HG03558 (cell line): ENCODE results near the gene INPP4B.

ENCODE experiments used
- ATAC-seq: cut with Tn5 transposase; IDR thresholded peaks from one replicate; pipeline ENCODE4 v1.9.1; 2021; ENCODE audit warnings: moderate number of reproducible peaks; ENCODE audit not compliant: unreplicated experiment; ENCODE audit errors: extremely low read depth

Gene INPP4B

DNA sequence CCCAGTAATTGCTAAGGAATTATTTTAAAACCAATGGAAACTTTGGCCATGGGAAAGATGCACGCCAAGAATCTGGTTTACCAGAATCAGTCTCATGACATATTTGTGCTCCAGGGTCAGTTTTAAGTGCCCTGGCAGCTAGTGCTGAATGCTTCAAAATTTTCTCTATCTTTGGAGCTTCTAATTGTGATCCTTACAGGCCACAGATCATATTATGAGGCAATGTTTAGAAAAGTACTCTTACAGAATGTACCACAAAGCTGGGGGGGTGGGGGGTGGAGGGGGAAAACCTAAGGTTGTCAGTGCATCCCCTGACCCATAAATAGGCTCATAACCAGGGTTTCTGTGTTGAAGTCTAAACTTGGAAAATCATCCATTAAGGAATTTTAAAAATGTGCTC is 514.5 kb downstream of the INPP4B start:
- ATAC-seq: no peak

DNA sequence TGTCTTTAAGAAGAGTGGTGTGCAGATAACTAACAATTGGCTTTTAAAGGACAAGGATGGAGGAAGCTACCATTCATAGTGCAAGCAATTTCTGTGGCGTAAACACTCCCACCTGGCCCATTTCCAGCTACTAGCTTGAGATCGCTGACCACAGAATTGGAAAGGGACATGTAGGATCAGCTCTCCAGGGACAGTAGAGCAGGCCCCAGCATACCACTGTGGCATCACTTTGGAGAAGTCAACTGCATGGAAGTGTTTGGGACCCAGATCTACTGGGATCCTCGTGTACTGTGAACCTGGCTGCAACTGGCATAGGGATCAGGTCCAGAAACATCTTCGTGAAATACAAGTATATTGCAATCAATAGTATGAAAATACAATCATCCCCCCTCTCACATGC is 515.0 kb downstream of the INPP4B start:
- ATAC-seq: no peak

DNA sequence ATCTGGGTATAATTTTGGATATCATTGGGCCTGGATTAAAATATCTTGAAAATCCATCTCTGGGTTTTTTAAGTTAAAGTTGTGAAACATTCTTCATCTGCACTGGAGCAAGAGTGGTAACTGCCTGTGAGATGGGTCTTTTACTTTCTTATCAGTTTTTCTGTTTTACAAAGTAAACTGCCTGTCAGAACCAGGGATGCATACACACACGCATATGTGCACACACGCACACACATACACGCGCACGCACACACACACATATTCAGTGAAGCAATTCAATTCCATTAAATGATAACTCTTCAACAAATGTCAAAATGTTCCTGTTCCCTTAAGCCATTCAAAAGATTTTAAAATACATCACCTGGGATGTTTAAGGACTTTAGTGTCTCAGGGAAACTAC is 515.8 kb downstream of the INPP4B start:
- no peak for ATAC-seq

DNA sequence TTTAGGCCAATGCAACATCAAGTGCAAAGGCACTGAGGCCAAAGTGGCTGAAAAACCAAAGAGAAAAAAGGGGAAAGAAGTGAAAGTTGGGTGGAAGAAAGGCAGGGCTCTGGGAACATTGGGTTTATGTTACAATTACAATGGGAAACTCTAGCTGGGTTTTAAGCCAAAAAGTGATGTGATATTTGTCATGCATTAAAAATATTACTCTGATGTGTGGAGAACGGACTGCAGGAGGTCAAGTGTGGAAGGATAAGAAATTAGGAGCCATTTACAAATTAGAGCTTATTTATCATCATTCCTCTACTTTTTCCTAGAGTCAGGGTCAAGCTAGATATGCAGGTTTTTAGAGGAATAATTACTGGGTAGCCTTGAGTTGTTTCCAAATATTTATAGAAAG is 516.8 kb downstream of the INPP4B start:
- ATAC-seq: no peak

DNA sequence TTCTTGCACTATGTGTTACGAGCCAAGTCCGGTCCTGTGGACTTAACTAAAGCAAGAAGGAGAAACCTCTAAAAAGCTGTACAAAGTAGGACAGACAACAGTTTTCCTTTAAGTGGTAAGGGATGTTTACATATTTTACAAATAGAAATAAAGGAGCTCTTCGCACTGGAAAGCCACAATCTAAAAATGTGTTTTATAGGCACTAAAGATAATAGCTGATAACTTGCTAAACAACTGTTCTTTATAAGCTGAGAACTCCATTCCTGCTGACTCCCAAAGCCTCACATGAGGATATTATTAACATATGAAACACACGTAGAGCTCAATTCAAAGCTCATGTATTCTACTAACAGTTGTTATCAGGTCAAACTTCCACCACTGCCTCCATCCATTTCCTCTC is 519.9 kb downstream of the INPP4B start:
- no peak for ATAC-seq

DNA sequence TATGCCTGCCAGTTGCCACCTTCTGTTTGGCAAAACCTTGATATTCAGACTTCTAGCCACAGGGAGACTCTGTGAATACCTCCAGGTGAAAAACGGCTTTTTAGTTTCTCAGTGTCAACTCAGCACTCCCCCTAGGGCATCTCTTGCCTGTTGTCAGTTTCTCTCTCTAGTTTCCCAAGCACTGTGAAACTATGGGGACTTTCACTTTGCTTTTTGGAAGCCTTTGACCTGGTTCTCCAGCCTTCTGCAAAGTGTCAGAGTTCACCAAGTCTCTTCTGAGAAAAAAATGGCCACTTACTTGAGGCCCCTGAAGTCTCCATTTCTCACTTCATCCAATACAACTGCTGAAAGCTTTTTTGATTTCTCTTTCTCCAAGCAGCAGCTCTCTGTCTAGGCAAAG is 521.5 kb downstream of the INPP4B start:
- ATAC-seq: no peak

DNA sequence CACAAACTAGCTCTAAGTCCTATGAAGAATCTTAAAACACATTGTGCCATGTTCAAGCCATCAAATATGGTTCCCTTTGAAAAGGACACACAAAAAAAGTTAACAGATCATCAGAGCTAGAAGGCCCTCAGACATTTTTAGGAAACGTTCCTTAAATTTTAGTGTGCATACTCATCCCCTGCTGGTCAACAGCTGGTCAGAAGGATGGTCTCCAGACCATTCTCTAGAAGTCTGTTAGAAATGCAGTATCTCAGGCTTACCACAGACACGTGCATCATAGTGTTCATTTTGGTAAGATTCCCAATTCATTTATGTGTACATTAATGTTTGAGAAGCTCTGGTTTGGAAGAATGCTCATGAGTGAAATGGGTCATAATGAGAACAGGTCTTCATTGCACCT is 523.1 kb downstream of the INPP4B start:
- no peak for ATAC-seq

DNA sequence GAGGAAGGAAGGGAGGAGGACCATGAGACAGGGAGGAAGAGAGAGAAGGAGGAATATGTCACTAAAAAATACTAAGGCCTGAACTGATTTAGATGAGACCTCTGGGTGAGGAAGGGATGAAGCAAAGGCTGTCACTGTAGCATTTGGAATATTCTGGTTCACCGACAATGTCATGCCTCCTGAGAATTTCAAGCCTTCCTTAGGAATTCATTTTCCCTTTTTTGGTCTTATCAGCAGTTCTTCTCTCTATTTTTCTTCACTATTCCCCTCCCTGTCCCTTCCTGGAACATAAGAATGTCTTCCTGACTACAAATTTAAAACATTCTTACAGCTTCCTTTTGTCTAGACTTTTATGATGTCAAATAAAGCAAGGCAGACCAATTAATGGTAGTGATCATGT is 527.8 kb downstream of the INPP4B start:
- no peak for ATAC-seq

DNA sequence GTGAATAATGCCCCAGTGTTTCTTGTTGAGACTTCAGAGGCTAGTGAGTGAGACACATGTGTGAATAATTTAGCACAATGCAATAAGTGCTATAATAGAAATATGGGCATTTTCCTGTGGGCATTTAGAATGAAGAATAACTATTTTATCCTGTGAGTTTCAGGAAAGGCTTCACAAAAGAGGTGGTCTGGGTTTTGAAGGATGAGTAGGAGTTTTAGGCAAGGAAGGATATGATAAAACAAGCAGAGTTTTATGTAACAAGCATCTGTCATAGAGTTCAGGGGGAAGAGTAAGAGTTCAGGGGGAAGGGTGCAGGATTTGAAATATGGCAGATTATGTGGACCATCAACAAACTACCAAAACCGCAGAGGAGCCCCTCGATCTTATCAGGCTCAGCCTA is 529.2 kb downstream of the INPP4B start:
- no peak for ATAC-seq

DNA sequence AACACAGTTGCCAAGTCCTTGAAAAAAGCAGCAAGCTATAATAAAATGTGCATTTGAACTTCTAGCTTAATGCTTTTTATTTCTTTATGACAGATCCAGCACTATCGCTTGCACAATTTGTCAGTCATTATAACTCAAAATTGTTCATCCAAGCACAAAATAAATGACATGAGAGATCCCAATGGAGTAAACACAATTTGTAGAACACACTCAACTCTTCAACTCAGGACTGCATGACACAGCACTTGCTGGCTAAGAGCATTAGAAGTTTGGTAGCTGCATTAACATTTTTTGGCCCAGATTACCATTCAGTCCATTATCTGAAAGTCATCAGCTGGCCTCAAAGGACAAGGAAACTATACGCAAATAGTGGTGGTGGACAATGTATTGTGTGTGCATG is 530.1 kb downstream of the INPP4B start:
- no peak for ATAC-seq

DNA sequence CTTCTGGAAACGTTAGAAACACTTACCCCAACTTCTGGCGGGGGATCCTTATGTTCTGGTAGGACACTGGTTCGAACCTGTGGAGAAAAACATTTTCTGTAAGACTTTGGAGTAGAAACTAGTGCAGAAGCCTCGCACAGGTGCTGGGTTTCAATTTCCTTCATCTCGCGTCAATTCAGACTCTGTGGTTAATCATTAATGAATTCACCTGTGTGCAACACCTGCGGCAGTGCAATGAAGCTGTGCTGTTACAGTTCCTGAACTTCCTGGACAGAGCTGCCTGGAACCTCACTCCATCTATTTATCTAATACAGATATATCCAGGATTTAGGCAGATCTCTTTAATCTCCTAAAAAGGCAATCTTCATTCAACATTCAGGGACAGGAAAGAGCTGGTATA is 531.4 kb downstream of the INPP4B start:
- no peak for ATAC-seq

DNA sequence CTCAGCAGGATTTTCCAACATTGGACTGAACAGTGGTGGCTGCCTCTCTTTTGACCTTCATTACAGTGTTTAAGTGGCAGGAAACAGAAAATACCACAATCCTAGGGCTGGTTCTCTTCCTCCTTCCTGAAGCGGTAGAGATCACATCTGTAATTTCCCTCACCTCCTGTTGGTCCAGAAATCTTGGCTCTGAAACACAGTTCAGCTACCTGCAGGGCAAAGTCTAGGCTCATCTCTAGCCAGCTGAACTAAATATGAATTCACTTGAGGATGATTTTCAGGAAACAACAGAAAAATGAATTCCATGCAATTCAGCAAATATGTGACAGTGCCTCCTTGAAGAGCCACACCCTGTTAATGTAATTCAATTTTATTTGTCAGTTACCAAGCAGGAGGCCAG is 531.9 kb downstream of the INPP4B start:
- ATAC-seq: no peak

DNA sequence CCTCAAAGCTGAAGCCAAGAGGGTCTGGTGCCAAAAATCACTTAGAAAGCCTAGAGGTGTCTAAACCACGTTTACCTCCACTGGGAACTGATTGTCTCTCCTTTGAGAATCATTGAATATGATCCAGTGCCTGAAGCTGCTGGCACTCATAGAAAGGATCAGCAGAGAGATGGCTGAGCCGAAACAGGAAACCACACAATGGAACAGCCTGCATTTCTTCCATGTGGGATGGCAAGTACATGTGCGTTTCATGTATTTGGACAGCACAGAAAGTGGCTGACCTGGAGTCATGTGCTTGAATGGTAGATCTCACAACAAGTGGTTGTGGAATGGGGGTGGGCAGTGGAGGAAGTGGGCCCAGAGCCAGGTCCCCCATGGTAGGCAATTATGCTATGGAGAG is 533.7 kb downstream of the INPP4B start:
- ATAC-seq: no peak

DNA sequence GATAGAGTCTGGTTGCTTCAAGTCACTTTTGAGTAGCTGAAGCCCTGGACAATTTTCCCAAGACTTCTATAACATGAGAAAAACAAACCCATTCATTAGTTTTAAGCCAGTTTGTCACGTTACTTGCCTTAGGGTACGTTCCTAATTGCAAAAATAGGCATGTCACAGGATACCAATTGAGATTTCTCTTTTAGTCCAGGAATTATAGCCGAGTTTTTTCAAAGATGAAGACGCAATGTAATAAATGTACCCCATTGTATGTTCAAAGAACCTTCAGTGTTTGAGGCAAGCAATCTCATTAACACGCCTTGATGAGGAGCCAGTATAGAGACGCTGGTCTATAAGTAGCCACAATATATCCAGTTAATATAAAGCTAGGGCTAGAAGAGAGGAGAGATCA is 534.2 kb downstream of the INPP4B start:
- no peak for ATAC-seq

DNA sequence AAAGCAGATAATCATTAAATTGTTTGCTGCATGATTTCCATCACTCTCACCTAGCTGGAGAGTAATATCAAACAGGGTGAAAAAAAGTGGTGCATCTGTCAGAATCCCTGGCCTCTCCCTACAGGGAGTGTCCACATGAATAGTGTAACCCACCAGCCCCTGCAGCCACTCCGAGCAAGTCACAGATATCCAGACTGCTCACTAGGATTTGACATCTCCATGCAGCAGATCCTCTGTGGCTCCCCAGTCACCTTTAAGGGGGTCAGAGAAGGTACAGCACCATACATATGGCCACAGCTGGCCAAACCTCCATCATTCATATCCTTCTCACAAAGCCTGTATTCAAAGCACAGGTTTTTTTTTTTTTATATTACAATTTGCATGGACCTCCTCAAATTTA is 536.3 kb downstream of the INPP4B start:
- ATAC-seq: no peak

DNA sequence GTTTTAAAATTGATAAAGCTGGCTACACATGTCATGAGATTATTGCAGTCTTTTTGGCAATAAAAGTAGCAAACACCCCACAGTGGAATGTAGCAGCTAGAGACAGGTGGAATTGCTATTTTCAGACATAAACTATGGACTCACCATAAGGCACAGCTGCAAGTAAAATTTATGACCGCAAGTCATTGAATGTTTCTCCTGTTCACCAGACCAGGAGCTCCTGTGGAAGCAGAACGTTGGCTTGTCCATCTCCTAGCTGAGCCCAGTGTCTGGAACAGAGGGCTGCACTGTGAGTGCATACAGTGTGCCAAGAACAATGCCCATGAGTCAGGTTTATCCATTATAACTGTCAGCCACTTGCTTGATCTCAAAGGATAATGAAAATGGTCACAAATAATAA is 538.2 kb downstream of the INPP4B start:
- ATAC-seq: no peak

DNA sequence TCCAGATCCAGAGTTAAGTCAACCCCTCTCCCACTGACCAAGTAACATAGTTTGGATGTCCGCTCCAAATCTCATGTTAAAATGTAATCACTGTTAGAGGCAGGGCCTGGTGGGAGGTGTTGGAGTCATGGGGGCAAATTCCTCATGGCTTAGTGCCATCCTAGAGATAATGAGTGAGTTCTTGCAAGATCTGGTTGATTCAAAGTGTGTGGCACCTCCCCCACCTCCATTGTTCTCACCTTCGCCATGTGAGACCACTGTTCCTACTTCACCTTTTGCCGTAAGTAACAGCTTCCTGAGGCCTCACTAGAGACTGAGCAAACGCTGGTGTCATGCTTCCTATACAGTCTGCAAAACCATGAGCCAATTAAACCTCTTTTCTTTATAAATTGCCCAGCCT is 548.8 kb downstream of the INPP4B start:
- no peak for ATAC-seq

DNA sequence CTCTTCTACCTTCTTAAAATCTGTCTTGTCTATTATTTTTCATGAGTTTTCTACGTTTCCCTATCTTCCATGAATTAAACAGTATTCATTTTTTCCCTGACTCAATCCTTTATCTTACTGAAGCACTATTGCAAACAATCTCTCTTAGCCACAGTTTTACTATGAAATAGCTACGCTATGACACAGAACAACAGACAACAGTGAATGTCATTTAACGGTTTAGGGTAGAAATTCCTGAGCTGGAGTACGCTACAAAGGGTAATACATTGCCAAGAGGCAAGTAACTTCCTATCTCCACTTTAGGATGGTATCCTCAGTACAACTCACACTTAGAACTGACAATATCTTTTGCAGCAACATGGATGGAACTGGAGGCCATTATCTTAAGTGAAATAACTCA is 552.6 kb downstream of the INPP4B start:
- no peak for ATAC-seq

DNA sequence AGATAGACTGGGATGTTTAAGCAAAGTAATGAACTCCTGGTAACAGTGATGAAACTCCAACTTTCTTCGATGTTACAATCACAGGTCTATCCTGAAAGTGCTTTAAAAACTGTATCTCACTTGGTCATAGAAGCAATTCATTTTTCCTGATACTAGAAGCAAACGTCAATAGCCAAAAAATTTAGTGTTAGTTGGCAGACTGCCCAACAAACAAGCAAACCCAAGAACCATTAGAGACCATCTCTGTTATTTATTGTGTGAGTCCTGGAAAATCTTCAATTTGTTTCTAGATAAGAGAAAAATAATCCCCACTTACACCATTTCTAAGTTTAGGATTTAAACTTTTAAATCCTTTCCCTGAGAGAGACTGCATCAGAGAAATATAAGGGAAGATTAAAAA is 553.9 kb downstream of the INPP4B start:
- no peak for ATAC-seq

DNA sequence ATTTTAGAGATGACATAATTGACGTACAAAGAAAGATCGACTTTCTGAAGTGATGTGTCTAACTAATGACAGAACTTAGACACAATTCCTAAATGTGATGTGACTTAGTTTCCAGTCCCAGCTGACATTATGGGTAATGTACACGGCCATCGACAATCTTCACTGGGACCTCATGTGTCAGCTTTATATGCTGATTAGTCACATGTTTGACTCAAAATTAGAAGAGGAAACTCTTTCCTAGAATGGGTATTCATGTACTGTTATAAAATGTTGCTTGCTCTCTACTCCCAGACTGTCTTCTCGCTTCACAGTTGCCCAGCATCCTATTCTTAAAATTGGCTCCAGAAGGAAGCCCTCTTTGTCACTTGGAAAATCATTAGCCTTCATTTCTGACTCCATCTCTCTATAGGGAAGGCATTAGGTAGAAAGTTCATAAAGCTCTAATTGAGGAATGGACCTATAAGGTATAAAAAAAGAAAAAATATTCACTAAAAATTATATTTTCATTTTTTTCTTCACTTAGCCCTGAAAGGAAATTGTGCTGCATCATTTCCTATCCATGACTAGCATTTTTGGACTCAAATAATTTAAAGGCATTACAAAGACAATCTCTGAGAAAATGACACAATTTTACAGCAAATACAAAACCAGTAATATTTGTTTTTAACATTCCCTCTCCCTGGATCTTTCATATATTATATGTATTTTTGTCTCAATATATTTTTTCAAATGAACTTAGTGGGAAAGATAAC is 554.6 kb downstream of the INPP4B start:
- no peak for ATAC-seq

DNA sequence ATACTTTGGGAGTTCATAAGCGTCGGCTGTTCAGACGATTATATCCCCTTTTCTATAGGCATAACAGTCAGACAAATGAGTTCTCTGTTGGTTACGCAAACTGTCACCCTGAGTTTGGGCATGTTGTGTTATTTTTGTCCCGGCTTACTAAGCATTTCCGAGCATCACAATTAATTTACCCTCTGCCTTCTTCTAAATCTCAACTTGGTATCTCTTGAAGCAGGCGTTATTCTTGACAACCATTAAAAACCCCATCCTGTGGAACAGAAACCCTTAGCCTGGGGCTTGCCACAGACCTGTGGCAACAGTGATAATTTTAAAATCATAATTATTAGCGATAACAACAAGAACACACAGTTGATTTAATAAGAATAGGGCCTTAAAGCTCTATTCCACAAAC is 558.7 kb downstream of the INPP4B start:
- no peak for ATAC-seq

DNA sequence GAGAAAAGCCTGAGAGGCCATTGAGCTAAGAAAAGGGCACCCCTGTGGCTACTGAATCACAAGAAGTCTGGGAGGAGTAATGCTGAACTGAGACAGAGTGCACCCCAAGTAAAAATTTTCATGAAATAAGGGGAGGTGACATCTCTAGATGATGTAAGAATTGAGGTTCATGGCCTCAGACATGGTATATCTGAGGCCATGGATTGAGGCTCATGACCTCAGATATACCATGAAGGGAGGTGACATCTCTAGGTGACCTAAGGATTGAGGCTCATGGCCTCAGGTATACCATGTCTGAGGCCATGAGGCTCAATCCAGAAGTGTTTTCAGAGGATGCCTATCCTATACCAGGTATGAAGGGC is 560.9 kb downstream of the INPP4B start:
- ATAC-seq: no peak
